B cell (primary cell): Measurements from ENCODE around the gene CORO1C. TPM values are rescaled to one million over a fixed set of nuclear protein-coding genes. Genes with fewer than 3 reads are reported as not detected.
A peak's percentile ranks its signal among the peaks of the same experiment; 100 is the strongest.

ENCODE experiments used
- ATAC-seq: fragments of 200-7000 bp; cut with Tn5 transposase; one replicate; pipeline ENCODE4 v1.10.0; 2021; ENCODE audit warnings: low read depth, mild to moderate bottlenecking, moderate number of reproducible peaks, moderate library complexity
- CTCF ChIA-PET: fragments of 350-600 bp; sonication (Branson Sonifier 250); formaldehyde crosslinking; loops from one replicate; lab custom pipeline; 2021; ENCODE audit warnings: antibody characterized with exemption, inconsistent platforms; lab: Charles Lee
- POLR2A ChIA-PET: fragments of 350-600 bp; sonication (Branson Sonifier 250); formaldehyde crosslinking; loops from one replicate; lab custom pipeline; 2021; ENCODE audit warnings: antibody characterized with exemption; lab: Charles Lee
- DNase-seq: peaks from one replicate; pipeline ENCODE4 v3.0.0; 2013
- H2AFZ ChIP-seq: 2 replicates; pipeline ENCODE4 v1.6.1; 2012; ENCODE audit warnings: mild to moderate bottlenecking, low read depth, low read length; ENCODE audit not compliant: insufficient read depth, poor library complexity, severe bottlenecking
- H3K27ac ChIP-seq, 2 donors: 1 replicate in 1 of 2; 2 replicates in 1 of 2; pipeline ENCODE4 v1.5.1; 2012 to 2013; ENCODE audit warnings: low read length in 2 of 2, mild to moderate bottlenecking in 2 of 2, moderate library complexity in 1 of 2
- H3K27me3 ChIP-seq, 4 experiments: fragments of 200-600 bp in 1 of 4; sonication (generic) in 1 of 4; replicated peaks in 1 of 4; 1 replicate in 2 of 4; 2 replicates in 2 of 4; pipeline versions ENCODE4 v1.6.1 to v1.7.0; 2013 to 2016; ENCODE audit warnings: low read length in 3 of 4, mild to moderate bottlenecking in 2 of 4, mixed read lengths in 1 of 4, moderate library complexity in 1 of 4; ENCODE audit not compliant: insufficient read depth in 4 of 4, control insufficient read depth in 3 of 4; ENCODE audit errors: control extremely low read depth in 1 of 4
- H3K36me3 ChIP-seq, 2 experiments: replicated peaks in 1 of 2; 1 replicate in 1 of 2; 2 replicates in 1 of 2; pipeline versions ENCODE4 v1.6.1 to v1.7.1; 2013; ENCODE audit warnings: low read length in 1 of 2; ENCODE audit not compliant: insufficient read depth in 2 of 2, control insufficient read depth in 1 of 2; ENCODE audit errors: control extremely low read depth in 1 of 2, extremely low read depth in 1 of 2
- H3K4me1 ChIP-seq, 2 donors: fragments of 200-600 bp in 1 of 2; sonication (generic) in 1 of 2; 1 replicate in 1 of 2; 2 replicates in 1 of 2; pipeline versions ENCODE4 v1.5.1 to v1.6.1; 2013 to 2017; ENCODE audit warnings: low read length in 2 of 2; ENCODE audit not compliant: control insufficient read depth in 2 of 2, insufficient read depth in 2 of 2
- H3K4me2 ChIP-seq: replicated peaks from 2 replicates; pipeline ENCODE3; 2012; ENCODE audit warnings: mild to moderate bottlenecking, low read depth, low read length; ENCODE audit not compliant: poor library complexity, severe bottlenecking
- H3K4me3 ChIP-seq, 5 experiments: fragments of 200-600 bp in 1 of 5; sonication (generic) in 1 of 5; 1 replicate in 3 of 5; 2 replicates in 2 of 5; pipeline versions ENCODE4 v1.5.1 to v1.7.0; 2011 to 2016; ENCODE audit warnings: low read length in 4 of 5, mild to moderate bottlenecking in 4 of 5, low read depth in 2 of 5, control low read depth in 1 of 5, moderate library complexity in 1 of 5; ENCODE audit not compliant: insufficient read depth in 1 of 5; ENCODE audit errors: control extremely low read depth in 1 of 5, extremely low read depth in 1 of 5
- H3K79me2 ChIP-seq: fragments of 200-600 bp; sonication (generic); one replicate; pipeline ENCODE4 v1.6.0; 2016; ENCODE audit warnings: low read length; ENCODE audit not compliant: control insufficient read depth, insufficient read depth
- H3K9ac ChIP-seq: fragments of 200-600 bp; sonication (generic); 2 replicates; pipeline ENCODE4 v1.6.1; 2017; ENCODE audit warnings: mild to moderate bottlenecking, low read length, moderate library complexity
- H3K9me3 ChIP-seq, 3 donors: one replicate each; pipeline versions ENCODE4 v1.6.1 to v1.7.1; 2013; ENCODE audit warnings: low read length in 2 of 3; ENCODE audit not compliant: control insufficient read depth in 2 of 3, insufficient read depth in 1 of 3; ENCODE audit errors: control extremely low read depth in 1 of 3
- H4K20me1 ChIP-seq: 2 replicates; pipeline ENCODE4 v1.6.0; 2012; ENCODE audit warnings: mild to moderate bottlenecking, low read length; ENCODE audit not compliant: insufficient read depth, control insufficient read depth, poor library complexity, severe bottlenecking
- H3K27ac Mint-ChIP-seq: one replicate; pipeline ENCODE4 v1.8.0; 2021; ENCODE audit warnings: mixed read lengths
- H3K27me3 Mint-ChIP-seq: one replicate; pipeline ENCODE4 v1.8.0; 2021; ENCODE audit warnings: mixed read lengths
- H3K4me1 Mint-ChIP-seq: one replicate; pipeline ENCODE4 v1.8.0; 2021; ENCODE audit warnings: mixed read lengths
- H3K4me3 Mint-ChIP-seq: one replicate; pipeline ENCODE4 v1.8.0; 2021; ENCODE audit warnings: mixed read lengths
- H3K9me3 Mint-ChIP-seq: one replicate; pipeline ENCODE4 v1.8.0; 2022; ENCODE audit warnings: mixed read lengths; ENCODE audit not compliant: insufficient read depth
- CTCF ChIP-seq: fragments of 200-600 bp; IDR thresholded peaks from one replicate; pipeline ENCODE4 v1.8.0; 2022; ENCODE audit warnings: antibody characterized with exemption, mild to moderate bottlenecking
- EZH2 ChIP-seq: IDR thresholded peaks from 2 replicates; pipeline ENCODE4 v1.6.1; 2012; ENCODE audit warnings: borderline replicate concordance, low read depth, mild to moderate bottlenecking, moderate library complexity, low read length; ENCODE audit not compliant: insufficient read depth, poor library complexity, severe bottlenecking
- WGBS: methylation state at CpG from one replicate; pipeline ENCODE4 v1.1.5; 2013; ENCODE audit warnings: missing lambda C conversion rate; ENCODE audit not compliant: insufficient coverage; 5-methylcytosine and 5-hydroxymethylcytosine counted together
- intact Hi-C: fragments of 100-400 bp; cut with micrococcal nuclease; formaldehyde crosslinking; loops from one replicate; pipeline ENCODE4 v1.10.0; 2022
- polyA plus RNA-seq: library from polyadenylated mRNA; depleted of rRNA; stranded (reverse); fragments of >200 nt; gene quantifications from 2 replicates; pipeline ENCODE4 v1.2.3, GENCODE V29; 2012
- total RNA-seq, 2 donors: library from RNA; stranded (reverse); fragments of 120-200 nt in 1 of 2; gene quantifications; 1 replicate in 1 of 2; 2 replicates in 1 of 2; pipeline versions ENCODE4 v1.2.3 to v1.2.4, GENCODE V29; 2013 to 2022

Gene CORO1C
- total and polyA plus RNA-seq, 2 donors (not counting 1 experiment from before 2014, with no cell fraction given): 19.2 to 68.0 TPM

- DNase-seq (peak; percentile 34), ATAC-seq (peak; percentile 83)
- H3K79me2 ChIP-seq: peaks cover 59% of the 10 kb centered on the region
- ChIA-PET CTCF (interaction anchor here (1.0 to 4.4 kb wide), 5 partner anchors 26 to 259 kb away, joined by 3 to 27 read pairs (median 9); no protein-coding TSS in a partner anchor), POLR2A (interaction anchor here (0.9 kb wide), 1 partner anchor 39 kb away, joined by 3 read pairs; no protein-coding TSS in a partner anchor)
- no peaks in the 10 kb centered on the region for H3K27me3 Mint-ChIP-seq
- H3K9me3 Mint-ChIP-seq: no peaks in the 10 kb centered on the region
- peak overlapping the region; percentile 35 for H2AFZ ChIP-seq
- peak overlapping the region in 1 of 2 donors; percentile 40 for H3K27ac ChIP-seq
- H3K27me3 ChIP-seq: no peaks in the 10 kb centered on the region
- peak overlapping the region; percentile 62 for H3K4me2 ChIP-seq
- H3K36me3 ChIP-seq: no peaks in the 10 kb centered on the region
- TF ChIP-seq CTCF: no peak
- TF ChIP-seq EZH2: no peak
- peak overlapping the region; percentile 74 for H3K27ac Mint-ChIP-seq
- intact Hi-C loops: loop anchor here (1.0 to 2.0 kb wide), 2 partner anchors 27 to 39 kb away; no protein-coding TSS in a partner anchor
- H3K4me3 Mint-ChIP-seq: peak overlapping the region; percentile 82
- peak overlapping the region; percentile 13 for H3K9ac ChIP-seq
- peak overlapping the region in 4 of 5 experiments; percentile 4 to 38 (median 31) for H3K4me3 ChIP-seq
- 5% methylated on average over 10 of the region's 13 CpGs for WGBS
- H3K9me3 ChIP-seq: no peaks in the 10 kb centered on the region
- H3K4me1 ChIP-seq: peaks cover 32 to 35% of the 10 kb centered on the region in 2 donors
- H4K20me1 ChIP-seq: peaks cover 24% of the 10 kb centered on the region
- peaks cover 50% of the 10 kb centered on the region for H3K4me1 Mint-ChIP-seq
Observed at GRCh38 chr12:108691175-108691997, 39.9 kb downstream of the CORO1C start.
